HuH-7 (cell line): ENCODE data around the gene TMEM17.
"Not testable (repeated sequence)": the region's sequence is repeated elsewhere in the genome, so short reads cannot be mapped to it uniquely, and the experiment has no call there.

Source experiments
- DNase-seq: peaks from one replicate; pipeline ENCODE4 v3.0.0; 2011; ENCODE audit warnings: low spot score

TMEM17 gene, protein sequence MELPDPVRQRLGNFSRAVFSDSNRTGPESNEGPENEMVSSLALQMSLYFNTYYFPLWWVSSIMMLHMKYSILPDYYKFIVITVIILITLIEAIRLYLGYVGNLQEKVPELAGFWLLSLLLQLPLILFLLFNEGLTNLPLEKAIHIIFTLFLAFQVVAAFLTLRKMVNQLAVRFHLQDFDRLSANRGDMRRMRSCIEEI

DNA sequence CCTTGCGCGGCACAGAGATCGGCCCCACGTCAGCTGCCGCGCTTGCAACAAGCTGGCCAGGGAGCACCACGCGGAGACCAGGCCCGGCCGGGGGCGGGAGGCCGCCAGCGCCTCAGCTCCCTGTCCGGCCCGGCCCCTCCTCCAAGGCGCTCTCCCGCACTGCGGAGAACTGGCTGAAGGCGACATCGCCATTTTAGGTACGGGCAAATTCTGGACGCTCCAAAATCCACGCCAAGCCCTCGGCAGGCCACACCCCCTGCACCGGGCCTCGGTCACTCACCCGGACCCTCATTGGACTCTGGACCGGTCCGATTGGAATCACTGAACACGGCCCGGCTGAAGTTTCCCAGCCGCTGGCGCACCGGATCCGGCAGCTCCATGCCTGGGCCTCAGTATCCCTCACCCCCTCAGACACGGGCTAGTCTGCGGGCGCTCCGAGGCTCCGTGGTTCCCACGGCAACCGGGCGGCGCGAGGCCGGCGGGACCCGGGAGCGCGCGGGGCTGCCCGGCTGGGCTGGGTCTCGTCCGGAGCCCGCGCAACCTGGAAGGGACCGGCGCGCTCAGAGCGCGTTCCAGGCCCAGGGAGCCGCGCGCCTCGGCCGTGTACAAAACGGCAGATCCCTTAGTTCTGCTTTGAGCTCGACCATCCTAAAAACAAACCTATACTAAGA is at the start of gene TMEM17:
Gene TMEM17 (minus strand): TSS at position 446 of the 671 bp plus-strand sequence. CDS start 66 bp downstream, at position 380.
- peak; percentile 85 for DNase-seq

DNA sequence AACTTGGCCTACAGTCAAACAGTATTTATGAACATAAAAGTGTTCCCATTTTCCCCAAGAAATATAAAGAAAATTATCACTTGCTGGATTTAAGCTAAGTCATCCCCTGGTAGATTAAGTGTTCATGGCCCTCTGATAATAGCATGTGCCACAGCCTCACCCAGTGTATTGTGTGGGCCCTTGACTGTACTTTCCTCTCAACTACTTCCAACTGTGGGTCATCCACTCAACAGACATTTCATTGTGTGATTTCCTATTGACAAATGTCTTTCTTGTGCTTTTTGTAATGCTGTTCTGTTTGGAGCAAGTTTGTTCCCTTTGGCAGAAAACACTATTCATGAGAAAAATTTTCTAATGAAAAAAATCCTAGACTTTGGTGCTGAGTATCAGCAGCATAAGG is 48.4 kb upstream of the TMEM17 start:
- DNase-seq: no peak

DNA sequence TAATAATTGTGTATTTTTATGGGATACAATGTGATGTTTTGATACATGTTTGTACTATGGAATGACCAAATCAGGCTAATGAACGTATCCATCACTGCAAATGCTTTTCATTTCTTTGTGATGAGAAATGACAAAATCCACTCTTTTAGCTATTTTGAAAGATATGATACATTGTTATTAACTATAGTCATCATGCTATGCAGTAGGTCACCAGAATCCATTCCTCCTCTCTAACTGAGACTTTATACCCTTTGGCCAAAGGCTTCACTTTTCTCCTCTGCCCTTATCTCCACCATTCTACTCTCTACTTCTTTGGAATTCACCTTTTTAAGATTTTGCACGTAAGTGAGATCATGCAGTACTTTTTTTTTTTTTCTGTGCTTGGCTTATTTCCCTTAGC is 44.5 kb upstream of the TMEM17 start:
- no peak for DNase-seq

DNA sequence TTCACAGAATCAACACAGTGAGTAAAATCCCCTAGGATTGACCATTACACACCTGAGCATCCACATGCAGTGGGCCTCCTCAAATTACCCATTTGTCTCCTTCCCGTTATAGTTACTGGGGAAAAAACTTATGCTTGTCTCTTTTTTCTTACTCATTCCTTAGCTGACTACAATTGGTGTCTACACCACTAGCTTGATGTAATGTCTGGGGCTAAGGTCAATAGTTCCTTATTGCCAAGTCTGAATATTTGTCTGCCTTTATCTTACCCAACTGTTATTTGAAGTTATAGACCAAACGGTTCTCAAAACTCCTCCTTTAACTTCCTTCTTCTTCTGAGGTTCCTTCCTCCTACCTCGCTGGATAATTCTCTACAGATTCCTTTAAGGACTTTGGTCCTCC is 41.9 kb upstream of the TMEM17 start:
- DNase-seq: no peak

DNA sequence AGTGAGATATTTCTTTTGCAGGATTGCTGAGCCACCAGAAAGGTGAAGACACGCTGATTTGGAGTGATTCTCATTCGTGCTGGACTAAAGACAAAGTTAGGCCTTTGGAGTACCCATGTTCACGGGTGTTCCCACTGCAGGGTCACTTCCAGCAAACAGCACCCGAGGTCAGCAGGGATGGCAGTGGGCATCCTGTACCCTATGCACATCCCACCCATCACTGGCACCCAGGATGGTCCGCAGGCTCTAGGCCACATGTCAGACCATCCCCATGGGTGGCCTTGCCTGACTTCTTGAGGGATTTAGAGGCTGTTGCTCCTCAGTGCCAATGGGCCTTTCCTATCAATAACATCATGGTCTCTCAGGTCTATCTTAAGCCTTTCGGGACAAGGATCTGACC is 39.3 kb upstream of the TMEM17 start:
- DNase-seq: no peak

DNA sequence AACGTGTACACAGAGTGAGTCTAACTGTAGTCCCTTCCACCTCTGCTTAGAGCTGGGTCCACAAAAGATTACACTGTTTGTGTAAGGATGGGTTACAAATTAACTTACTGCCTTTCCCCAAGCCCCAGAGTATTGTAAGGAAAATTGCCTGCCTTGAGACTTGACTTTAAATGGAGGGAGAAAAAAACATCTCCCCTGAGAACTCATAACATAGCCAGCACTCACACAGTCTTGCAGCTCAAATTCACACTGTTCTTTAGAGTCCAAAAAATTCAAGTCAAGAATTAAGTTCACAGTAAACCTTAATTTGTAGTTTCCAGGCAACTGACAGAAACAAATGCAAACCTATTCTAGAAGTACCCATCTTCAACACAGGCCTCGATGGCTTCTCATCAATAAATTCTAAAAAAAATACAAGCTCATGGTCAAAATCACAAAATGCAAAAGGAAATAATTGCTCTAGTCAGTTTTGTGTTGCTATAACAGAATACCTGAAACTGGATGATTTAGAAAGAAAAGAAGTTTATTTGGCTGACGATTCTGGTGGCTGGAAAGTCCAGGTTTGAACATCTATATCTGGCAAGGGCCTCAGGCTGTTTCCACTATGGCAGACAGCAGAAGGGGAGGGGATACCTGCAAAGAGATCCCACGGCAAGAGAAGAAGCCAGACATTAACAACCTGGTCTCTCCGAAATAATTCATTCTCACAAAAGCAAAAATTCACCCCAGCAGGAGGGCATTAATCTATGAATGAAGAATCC is 34.6 kb upstream of the TMEM17 start:
- DNase-seq: peak; percentile 77

DNA sequence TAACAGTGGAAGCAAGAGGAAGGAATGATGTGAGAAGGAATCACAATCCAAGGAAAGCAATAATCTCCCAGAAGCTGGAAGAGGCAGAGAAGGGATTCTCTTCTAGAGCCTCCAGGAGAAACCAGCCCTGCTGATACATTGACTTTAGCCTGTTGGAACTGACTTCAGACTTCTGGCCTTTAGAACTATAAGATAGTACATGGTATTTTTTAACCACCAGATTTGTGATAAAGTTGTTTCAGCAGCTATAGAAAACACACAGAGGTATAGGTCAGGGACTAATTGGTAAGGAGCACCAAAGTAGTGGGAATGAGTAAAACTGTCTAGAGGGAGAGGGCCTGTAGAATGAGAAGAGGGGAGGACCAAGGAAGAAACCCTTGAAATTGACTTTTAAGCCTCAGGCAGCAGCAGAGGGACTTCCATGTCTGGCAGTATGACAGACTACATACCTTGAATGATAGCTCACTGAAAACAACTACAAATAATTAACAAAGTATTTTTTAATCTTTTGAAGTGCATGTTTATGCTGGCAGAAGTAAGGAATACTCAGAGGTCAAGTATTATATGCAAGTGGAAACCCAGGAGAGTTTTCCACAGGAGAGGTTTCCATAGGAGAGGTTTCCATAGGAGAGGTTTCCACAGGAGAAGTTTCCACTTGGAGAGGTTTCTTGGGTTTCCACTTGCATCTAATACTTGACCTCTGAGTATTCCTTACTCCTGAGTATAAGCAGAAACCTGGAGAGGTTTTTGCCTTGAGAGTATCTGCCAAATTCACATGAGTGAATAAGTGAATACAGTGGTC is 33.8 kb upstream of the TMEM17 start:
- DNase-seq: no peak

DNA sequence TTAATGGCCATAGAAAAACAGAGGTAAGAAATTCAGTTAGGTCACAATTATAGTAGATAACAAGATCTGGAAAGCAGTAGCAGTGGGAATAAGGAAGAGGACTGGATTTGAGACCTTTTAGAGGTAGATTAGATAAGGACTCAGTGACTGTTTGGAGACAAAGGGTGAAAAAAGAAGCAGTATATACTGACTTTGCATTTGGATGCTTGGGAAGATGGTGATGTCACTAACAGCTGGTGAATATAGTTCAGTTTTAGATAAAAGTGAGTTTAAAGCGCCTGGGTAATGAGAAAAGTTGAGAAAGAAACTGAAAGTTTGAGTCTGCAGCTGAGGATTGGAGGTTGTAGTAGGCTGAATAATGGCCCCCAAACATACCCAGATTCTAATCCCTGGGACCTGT is 32.8 kb upstream of the TMEM17 start:
- no peak for DNase-seq

DNA sequence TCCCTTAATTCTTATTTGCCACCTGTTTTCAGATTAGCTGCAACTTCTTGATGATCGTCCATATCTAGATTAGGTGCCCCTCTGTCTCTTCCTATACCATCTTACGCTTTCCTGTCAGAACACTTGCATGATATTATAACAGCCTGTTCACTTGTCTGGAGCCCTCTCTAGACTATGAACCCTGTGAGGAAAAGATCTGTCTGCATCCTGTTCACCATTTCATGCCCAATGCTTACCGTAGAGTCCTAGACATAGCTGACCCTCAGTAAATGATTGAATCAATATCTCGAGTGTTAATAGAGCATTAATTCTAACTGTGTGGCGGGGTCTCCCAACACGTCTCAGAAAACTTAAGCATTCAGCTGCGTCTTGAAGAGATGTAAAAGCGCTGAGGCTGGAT is 31.8 kb upstream of the TMEM17 start:
- DNase-seq: no peak

DNA sequence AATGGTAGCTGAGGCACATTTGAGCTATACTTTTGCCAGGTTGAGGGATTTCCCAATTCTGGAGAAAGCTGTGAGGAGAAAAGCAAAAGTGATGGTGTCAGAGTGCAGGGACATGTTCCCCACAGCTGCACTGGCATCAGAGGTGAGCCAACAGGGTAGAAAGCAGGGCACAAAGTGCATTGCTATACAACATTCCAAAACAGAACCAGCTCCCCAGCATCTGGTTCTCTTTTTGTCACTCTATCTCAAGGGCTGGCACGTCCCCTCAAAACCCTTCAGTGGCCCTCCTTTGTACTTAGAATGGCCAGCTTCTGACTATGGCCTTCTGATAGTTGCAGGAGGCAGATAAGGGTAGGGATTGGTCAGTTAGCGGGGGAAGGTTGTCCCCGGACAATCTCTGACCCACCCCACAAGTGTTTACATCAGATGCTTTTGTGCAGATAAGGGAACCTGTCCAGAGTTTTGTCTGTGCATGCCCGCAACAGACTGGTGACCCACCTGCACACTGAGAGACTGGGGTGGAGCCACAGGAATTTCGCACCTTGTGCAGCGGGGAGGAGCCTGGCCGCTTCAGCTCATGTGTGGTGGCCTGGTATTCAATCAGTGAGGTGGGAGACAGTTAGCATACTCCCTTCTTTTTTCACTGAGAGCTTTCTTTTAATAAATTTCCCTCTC is 31.0 kb upstream of the TMEM17 start:
- no peak for DNase-seq

DNA sequence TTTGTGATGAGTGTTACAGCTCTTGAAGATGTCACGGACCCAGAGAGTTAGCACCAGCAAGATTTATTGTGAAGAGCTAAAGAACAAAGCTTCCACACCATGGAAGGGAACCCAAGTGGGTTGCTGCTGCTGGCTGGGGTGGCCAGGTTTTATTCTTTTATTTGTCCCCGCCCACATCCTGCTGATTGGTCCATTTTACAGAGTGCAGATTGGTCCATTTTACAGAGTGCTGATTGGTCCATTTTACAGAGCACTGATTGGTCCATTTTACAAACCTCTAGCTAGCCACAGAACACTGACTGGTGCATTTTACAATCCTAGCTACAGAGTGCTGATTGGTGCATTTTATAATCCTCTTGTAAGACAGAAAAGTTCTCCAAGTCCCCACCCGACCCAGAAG is 29.5 kb upstream of the TMEM17 start:
- not testable (repeated sequence) for DNase-seq

DNA sequence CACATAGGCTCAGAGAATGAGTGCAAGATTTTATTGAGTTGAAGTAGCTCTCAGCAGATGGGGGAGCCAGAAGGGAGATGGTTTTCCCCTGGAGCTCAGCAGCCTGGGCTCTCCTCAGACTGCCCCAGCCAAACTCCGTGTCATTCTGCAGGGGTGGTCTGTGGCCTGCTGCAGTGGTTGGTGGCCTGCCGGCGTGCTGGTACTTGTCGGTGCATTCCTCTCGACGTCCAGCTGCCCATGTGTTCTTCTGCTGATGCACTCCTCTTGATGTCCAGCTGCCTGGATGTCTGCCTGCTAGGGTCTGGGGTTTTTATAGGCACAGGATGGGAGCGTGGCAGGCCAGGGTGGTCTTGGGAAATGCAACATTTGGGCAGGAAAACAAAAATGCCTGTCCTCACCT is 25.6 kb upstream of the TMEM17 start:
- no peak for DNase-seq

DNA sequence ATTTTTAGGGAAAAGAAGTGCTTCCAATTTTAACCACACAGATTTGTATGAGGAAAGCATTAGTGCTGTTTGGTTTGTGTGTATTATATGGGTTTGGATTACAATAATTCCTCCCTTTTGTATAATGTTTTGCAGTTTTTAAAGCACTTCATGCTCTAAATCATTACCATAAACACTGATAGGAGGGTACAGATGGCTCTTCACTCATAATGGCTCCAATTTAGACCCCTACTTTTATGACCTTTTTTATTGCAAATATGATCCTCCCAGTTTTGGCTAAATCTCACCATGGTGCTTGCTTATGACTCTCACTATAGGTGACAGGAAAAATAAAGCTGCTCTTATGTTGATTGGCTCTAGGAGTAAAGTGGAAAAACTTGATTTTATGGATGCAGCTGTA is 23.8 kb upstream of the TMEM17 start:
- no peak for DNase-seq

DNA sequence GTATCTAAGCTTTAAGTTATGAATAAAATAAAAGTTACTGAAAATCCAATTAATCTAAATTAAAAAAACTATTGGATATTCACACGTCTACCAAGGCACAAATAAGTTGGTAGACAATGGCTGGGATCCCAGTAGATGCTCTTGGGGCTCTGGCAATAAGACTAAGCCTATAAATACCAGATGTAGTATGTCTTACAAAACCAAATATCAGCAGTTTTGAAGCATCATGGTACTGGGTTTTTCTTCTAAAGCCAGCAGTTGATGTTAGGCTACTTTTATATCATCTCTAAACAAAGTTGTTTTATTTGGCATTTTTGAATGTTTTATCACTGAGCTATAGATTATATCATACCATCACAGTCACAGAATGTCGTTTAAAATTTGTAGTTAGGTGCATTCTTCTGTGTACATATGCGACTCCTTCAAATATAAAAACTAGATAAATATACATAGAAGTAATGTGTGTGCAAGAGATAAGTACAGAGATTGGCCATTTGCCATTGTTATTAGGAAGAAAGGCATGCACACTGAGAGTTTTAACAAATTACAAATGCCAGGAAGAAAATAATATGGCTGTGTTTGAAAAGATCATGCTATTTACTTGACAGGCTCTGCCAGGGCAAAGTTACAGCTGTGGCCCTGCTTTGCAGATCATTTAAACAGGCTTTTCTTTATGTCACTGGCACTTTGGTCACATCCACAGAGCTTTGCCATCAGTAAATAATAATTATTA is 21.6 kb upstream of the TMEM17 start:
- no peak for DNase-seq

DNA sequence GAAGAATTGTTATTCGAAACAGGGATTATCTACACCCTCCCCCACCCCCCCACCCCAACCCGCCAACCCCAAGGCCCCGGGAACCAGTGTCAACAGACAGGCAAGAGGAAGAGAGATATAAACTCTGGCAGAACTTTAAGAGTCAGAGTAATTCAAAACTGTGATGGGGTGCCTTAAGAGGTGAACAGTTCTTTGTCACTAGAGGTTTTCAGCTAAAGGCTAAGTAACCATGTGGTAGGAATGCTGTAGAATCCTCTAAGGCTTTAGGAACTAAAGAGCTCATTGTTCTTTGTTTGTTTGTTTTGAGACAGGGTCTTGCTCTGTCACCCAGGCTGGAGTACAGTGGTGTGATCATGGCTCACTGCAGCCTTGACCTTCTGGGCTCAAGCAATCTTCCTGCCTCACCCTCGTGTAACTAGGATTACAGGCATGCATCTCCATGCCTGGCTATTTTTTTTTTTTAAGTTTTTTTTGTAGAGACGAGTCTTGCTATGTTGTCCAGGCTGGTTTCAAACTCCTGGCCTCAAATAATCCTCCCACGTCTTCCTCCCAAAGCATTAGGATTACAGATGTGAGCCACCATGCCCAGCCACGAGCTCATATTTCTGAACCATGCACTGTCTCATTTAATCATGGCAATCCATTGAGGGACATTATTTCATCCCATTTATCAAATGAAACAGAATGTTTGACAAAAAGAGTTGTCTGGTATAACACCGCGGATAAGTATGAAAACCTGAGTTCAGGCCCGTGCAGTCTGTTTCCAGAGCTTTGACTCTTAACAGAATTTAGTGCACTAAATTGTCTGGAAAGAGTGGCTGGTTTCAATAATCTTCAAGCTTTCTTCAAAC is 20.8 kb upstream of the TMEM17 start:
- DNase-seq: peak; percentile 45

DNA sequence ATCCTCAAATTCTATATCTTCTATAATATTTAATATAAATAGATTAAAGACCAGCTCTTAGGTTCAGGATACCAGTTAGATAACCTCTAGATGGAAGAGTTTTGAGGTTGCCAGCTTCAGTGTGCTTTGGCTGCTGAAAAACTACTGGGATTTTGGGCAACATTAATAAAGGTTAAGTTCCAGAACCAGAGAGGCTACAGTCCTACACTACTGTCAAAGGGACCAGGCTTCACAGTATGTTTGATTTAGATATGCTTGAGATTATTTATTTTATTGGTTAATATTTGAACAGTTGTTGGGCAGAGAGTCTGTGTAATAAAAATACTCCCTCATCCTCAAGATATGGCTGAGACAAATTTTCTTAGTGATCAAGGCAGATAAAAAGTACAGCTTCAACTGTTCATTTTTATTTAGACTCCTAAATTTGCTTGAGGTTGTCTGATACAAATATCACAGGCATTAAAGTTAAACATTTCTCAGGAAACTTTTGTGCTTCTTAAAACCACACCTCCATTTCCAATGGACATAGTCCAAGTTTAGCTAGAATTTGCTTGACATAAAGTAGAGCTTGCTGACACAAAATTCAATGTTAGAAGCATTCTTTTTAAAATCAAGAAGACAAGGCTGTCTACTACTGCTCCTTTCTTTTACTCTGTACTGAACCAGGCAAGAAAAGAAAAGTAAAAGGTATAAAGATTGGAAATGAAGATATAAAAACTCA is 19.7 kb upstream of the TMEM17 start:
- no peak for DNase-seq

DNA sequence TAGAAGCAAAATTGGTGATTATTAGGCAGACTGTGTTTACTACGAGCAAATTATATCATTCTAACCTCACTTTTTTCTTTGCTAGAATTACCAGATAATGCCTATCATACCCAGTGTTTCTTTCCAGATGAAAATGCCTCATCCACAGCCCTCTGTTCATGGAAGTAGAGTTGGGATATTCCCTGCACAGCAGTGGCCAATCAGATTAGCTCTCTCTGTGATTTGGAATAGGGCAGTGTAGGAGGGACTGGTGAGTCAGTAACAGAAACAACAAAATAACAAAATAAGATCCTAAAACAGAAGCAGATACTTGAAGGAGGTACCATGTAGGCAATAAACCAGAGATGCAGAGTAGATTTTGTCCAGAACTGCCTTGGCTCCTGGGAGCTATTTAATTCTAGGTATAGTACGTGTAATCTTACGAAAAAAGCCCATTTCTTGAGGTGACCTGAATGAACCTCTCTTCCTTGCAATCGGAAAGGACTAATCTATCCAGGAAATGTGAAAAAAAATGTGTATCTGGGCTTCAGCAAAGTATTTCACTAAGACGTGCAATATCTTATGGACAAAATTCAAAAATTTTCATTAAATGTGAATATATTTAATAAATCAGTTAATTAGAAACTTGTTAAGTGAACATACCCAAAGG is 18.4 kb upstream of the TMEM17 start:
- no peak for DNase-seq

DNA sequence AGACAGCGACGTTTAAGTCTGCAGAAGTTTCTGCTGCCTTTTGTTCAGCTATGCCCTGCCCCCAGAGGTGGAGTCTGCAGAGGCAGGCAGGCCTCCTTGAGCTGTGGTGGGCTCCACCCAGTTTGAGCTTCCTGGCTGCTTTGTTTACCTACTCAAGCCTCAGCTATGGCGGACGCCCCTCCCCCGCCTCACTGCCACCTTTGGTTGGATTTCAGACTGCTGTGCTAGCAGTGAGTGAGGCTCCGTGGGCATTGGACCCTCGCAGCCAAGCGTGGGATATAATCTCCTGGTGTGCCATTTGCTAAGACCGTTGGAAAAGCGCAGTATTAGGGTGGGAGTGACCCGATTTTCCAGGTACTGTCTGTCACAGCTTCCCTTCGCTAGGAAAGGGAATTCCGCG is 15.1 kb upstream of the TMEM17 start:
- DNase-seq: not testable (repeated sequence)

DNA sequence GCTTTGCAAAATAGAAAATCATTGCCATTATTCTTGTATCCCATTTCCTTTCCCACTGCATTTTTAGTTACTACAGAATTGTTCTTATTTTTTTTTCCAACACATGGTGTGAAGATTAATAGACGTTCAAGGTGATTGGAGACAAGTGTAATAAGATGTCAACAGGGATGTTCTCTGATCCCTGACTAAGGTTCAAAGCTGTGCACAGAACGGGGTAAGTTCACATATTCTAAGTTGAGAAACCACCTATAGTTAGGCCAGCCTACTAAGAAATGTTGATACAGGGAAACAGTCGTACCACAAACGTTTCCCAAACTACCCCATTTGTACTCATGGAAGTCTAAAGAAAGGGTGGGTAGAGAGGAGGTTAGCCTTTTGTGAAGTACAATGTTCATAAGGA is 6.4 kb upstream of the TMEM17 start:
- no peak for DNase-seq
